K562 (cell line): ENCODE results near the gene COQ8B. TPM values are rescaled to one million over a fixed set of nuclear protein-coding genes. Genes with fewer than 3 reads are reported as not detected.

Experiments used
- AFF4 ChIP-seq: sonication (generic); formaldehyde crosslinking; IDR thresholded peaks from 2 replicates; pipeline ENCODE4 v1.8.0; 2023; ENCODE audit warnings: mild to moderate bottlenecking, missing genetic modification reagents
- CSDE1 ChIP-seq, 2 experiments: fragments of 450-650 bp; IDR thresholded peaks; 2 replicates each; pipeline ENCODE4 v1.6.1; 2016; ENCODE audit warnings: mild to moderate bottlenecking in 1 of 2
- E4F1 ChIP-seq: fragments of 250-450 bp; sonication (Bioruptor Pico); IDR thresholded peaks from 2 replicates; pipeline ENCODE4 v1.5.0; 2021; ENCODE audit warnings: mild to moderate bottlenecking, borderline replicate concordance
- ELK3 ChIP-seq: fragments of 450-650 bp; formaldehyde crosslinking; IDR thresholded peaks from 2 replicates; pipeline ENCODE4 v1.4.0; 2020; ENCODE audit warnings: mild to moderate bottlenecking
- ILF3 ChIP-seq: fragments of 450-650 bp; IDR thresholded peaks from 2 replicates; pipeline ENCODE4 v1.6.1; 2018; ENCODE audit warnings: antibody characterized with exemption, mild to moderate bottlenecking, moderate library complexity, borderline replicate concordance
- KLF10 ChIP-seq: fragments of 250-450 bp; sonication (Bioruptor Pico); IDR thresholded peaks from 2 replicates; pipeline ENCODE4 v1.6.1; 2021; ENCODE audit warnings: matching md5 sums
- NUFIP1 ChIP-seq: fragments of 450-650 bp; IDR thresholded peaks from 2 replicates; pipeline ENCODE4 v1.6.1; 2018; ENCODE audit not compliant: partially characterized antibody
- PHTF2 ChIP-seq: fragments of 250-450 bp; sonication (Bioruptor Pico); IDR thresholded peaks from 2 replicates; pipeline ENCODE4 v1.5.0; 2021; ENCODE audit warnings: mild to moderate bottlenecking
- TEAD1 ChIP-seq, 2 experiments: fragments of 450-650 bp in 1 of 2; sonication (generic) in 1 of 2; formaldehyde crosslinking; IDR thresholded peaks; 2 replicates each; pipeline versions ENCODE4 v1.4.0 to v1.8.0; 2020 to 2022; ENCODE audit warnings: mild to moderate bottlenecking in 2 of 2, missing genetic modification reagents in 1 of 2
- XRCC4 ChIP-seq: IDR thresholded peaks from one replicate; pipeline ENCODE4 v1.6.1; 2011; ENCODE audit not compliant: insufficient read depth, insufficient read length; ENCODE audit errors: extremely low read depth
- ZC3H8 ChIP-seq: fragments of 450-650 bp; IDR thresholded peaks from 2 replicates; pipeline ENCODE4 v1.6.1; 2017
- ZHX1 ChIP-seq: fragments of 150-350 bp; conservative IDR thresholded peaks from 2 replicates; pipeline ENCODE4 v1.6.1; 2014; ENCODE audit warnings: low read length
- ZNF143 ChIP-seq: sonication (generic); formaldehyde crosslinking; IDR thresholded peaks from 2 replicates; pipeline ENCODE4 v1.9.0; 2022; ENCODE audit warnings: mild to moderate bottlenecking, missing genetic modification reagents
- ZNF23 ChIP-seq: fragments of 250-450 bp; sonication (Bioruptor Pico); IDR thresholded peaks from 2 replicates; pipeline ENCODE4 v1.4.0; 2020; ENCODE audit warnings: mild to moderate bottlenecking
- ZNF77 ChIP-seq: fragments of 250-450 bp; sonication (Bioruptor Pico); IDR thresholded peaks from 2 replicates; pipeline ENCODE4 v1.5.0; 2020
- polyA plus RNA-seq, 8 experiments: library from polyadenylated mRNA; depleted of rRNA in 4 of 8; stranded (reverse) in 5 of 8; unstranded in 3 of 8; fragments of >200 nt; fragmentation: Nextera tagmentation in 2 of 8; fragmentation: Illumina TruSeq in 1 of 8; extraction: Ambion mirVana in 2 of 8; extraction: Trizol in 1 of 8; gene quantifications; 2 replicates each; pipeline versions ENCODE4 v1.2.1 to v1.2.3, GENCODE V29; 2011 to 2014; ENCODE audit warnings: inconsistent platforms in 1 of 8, missing spikeins in 1 of 8
- total RNA-seq, 7 experiments: library from RNA; depleted of rRNA in 6 of 7; stranded (reverse); fragments of >200 nt in 6 of 7; fragmentation: Illumina TruSeq in 2 of 7; extraction: Trizol in 2 of 7; gene quantifications; 2 replicates each; pipeline versions ENCODE4 v1.2.1 to v1.2.3, GENCODE V29; 2011 to 2021; ENCODE audit warnings: low replicate concordance in 1 of 7
- TF ChIP-seq, protein P1 (sequence below): sonication (generic); formaldehyde crosslinking; IDR thresholded peaks from 2 replicates; pipeline ENCODE4 v1.8.1; 2023; ENCODE audit warnings: mild to moderate bottlenecking, missing genetic modification reagents, moderate library complexity

COQ8B gene
- total and polyA plus RNA-seq, 9 of the 15 experiments (the other 6 are each of a cell fraction or from before 2014, with no cell fraction given), result 0.41 to 32.3 (median 12.9) TPM

DNA sequence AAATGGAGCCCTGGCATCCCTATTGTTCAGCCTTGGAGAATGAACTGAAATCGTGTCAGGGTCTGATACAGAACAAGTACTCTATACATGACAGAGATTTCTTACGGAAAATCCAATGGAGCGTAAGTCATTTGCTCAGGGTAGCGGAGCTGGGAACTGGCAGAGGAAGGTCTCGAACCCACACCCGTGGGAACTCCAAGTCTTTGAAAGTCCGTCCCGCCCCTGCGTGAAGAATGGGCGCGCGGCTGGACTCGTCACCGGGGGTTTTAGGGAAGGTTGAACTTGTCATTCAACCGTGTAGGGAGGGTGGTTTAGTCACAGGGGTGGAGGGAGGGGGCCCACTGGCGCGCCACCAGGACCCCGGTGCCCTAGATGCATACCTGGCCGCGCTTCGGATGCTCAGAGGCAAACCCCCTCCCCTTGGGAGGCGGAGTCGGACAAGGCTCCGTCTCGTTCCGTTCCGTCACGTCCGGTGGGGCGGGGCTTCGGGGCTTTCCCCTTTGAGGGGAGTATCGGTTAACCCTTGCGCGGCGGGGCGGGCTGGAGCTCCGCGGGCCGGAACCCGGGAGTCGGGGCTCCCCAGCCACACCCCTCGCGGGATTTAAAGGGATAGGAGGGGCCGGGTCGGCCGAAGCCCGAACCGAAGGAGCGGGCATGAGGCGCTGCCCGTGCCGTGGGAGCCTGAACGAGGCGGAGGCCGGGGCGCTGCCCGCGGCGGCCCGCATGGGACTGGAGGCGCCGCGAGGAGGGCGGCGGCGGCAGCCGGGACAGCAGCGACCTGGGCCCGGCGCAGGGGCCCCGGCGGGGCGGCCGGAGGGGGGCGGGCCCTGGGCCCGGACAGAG is at the start of gene COQ8B, which contains the start of gene ITPKC (continued):
- TF ChIP-seq ELK3 (CRISPR knock-in tag) (no peak), E4F1 (CRISPR knock-in tag) (no peak), NUFIP1 (no peak), ZNF23 (no peak), PHTF2 (CRISPR knock-in tag) (no peak), ZC3H8 (no peak), ZNF143 (no peak), XRCC4 (no peak), AFF4 (CRISPR knock-in tag) (no peak), ILF3 (no peak; the same call in 1 of the 2 replicates), ZNF77 (CRISPR knock-in tag) (no peak), ZHX1 (no peak), TEAD1 (CRISPR knock-in tag; IDR thresholded peaks at IDR 0.05) (no peak), CSDE1 (IDR thresholded peaks at IDR 0.05) (no peak), KLF10 (no peak)
- TF ChIP-seq, protein P1, sequence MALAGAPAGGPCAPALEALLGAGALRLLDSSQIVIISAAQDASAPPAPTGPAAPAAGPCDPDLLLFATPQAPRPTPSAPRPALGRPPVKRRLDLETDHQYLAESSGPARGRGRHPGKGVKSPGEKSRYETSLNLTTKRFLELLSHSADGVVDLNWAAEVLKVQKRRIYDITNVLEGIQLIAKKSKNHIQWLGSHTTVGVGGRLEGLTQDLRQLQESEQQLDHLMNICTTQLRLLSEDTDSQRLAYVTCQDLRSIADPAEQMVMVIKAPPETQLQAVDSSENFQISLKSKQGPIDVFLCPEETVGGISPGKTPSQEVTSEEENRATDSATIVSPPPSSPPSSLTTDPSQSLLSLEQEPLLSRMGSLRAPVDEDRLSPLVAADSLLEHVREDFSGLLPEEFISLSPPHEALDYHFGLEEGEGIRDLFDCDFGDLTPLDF (CRISPR knock-in tag), result 0 out of 2 replicates have a peak, but pooled peaks have one; percentile 55
